Ovary (tissue), 9 donors: Measurements from ENCODE around the gene CEP164. TPM values are rescaled to one million over a fixed set of nuclear protein-coding genes. Genes with fewer than 3 reads are reported as not detected.
"Not testable (repeated sequence)": the region's sequence is repeated elsewhere in the genome, so short reads cannot be mapped to it uniquely, and the experiment has no call there.

Source experiments
- DNase-seq, 5 donors: peaks; one replicate each; pipeline ENCODE4 v3.0.0-alpha.2; 2019 to 2020
- H3K27ac ChIP-seq, 2 donors: fragments of 200-600 bp; one replicate each; pipeline versions ENCODE4 v1.5.1 to v1.8.0; 2019 to 2022
- H3K27me3 ChIP-seq: fragments of 200-600 bp; one replicate; pipeline ENCODE4 v1.8.0; 2022
- H3K36me3 ChIP-seq: fragments of 200-600 bp; sonication (generic); one replicate; pipeline ENCODE4 v1.5.1; 2019
- H3K4me1 ChIP-seq: one replicate; pipeline ENCODE4 v1.8.1; 2013; ENCODE audit warnings: mild to moderate bottlenecking, moderate library complexity; ENCODE audit not compliant: insufficient read depth
- H3K4me3 ChIP-seq: fragments of 200-600 bp; sonication (generic); one replicate; pipeline ENCODE4 v1.5.1; 2017
- H3K9me3 ChIP-seq, 2 donors: fragments of 200-600 bp in 1 of 2; sonication (generic) in 1 of 2; one replicate each; pipeline versions ENCODE4 v1.5.1 to v1.8.1; 2013 to 2019; ENCODE audit warnings: mild to moderate bottlenecking in 1 of 2, moderate library complexity in 1 of 2
- CTCF ChIP-seq, 3 donors: fragments of 450-650 bp in 2 of 3; fragments of 200-600 bp in 1 of 3; IDR thresholded peaks; one replicate each; pipeline versions ENCODE4 v1.5.1 to v1.8.0; 2016 to 2022; ENCODE audit warnings: antibody characterized with exemption in 3 of 3, mild to moderate bottlenecking in 1 of 3
- EP300 ChIP-seq: sonication (generic); formaldehyde crosslinking; IDR thresholded peaks from one replicate; pipeline ENCODE4 v1.6.1; 2017; ENCODE audit warnings: antibody characterized with exemption
- POLR2A ChIP-seq: fragments of 450-650 bp; IDR thresholded peaks from one replicate; pipeline ENCODE4 v1.6.1; 2017; ENCODE audit warnings: antibody characterized with exemption, mild to moderate bottlenecking, moderate library complexity
- WGBS, 3 donors: extraction: QIAGEN DNeasy Blood & Tissue Kit in 1 of 3; methylation state at CpG; one replicate each; pipeline versions ENCODE4 v1.1.5 to v1.1.7; 2013 to 2017; 5-methylcytosine and 5-hydroxymethylcytosine counted together
- intact Hi-C, 4 donors: fragments of 100-400 bp; cut with DNase I; formaldehyde crosslinking; loops; one replicate each; pipeline versions ENCODE4 v1.11.0 to v1.15.1; 2022 to 2023
- polyA plus RNA-seq, 2 donors: library from polyadenylated mRNA; stranded (reverse); fragments of 200-250 nt in 1 of 2; fragments of 350-450 nt in 1 of 2; fragmentation: Illumina TruSeq in 1 of 2; extraction: RNeasy Lipid Tissue Mini Kit (QIAGEN cat#74804) in 1 of 2; gene quantifications; one replicate each; pipeline ENCODE4 v1.2.3, GENCODE V29; 2013 to 2014
- total RNA-seq, 7 donors: library from RNA; depleted of rRNA in 2 of 7; stranded (reverse); fragments of >200 nt in 2 of 7; fragmentation: NEBNext Ultra II Directional in 3 of 7; extraction: Animal tissue kit (Norgen Biotek cat#: 25700) in 3 of 7; gene quantifications; one replicate each; pipeline versions ENCODE4 v1.1.0 to v1.2.4, GENCODE V29; 2016 to 2023
- donor health status: DM: no; HTN: no; CAD: no; lungs with moderate emphysema.
- donor health status: DM: no; HTN: no; CAD: no.
- donor health status: Bipolar disorder and iron deficiency.
- donor health status: DM: yes; HTN: yes; CAD: no.
- donor health status: DM: no; HTN: no; CAD: no.
- donor health status: DM: yes; HTN: yes; CAD: no.

Gene CEP164
- total and polyA plus RNA-seq, 9 donors: 18.6 to 50.4 (median 28.0) TPM

GRCh38 chr11:117392979-117393378 is 65.3 kb downstream of the CEP164 start:
- no peak overlapping the region for H3K27ac ChIP-seq
- no peaks in the 10 kb centered on the region for H3K36me3 ChIP-seq
- H3K27me3 ChIP-seq: no peaks in the 10 kb centered on the region
- TF ChIP-seq EP300 (no peak), POLR2A (no peak), CTCF (IDR thresholded peaks at IDR 0.05) (no peak)
- no peak for DNase-seq
- H3K4me3 ChIP-seq: no peak overlapping the region
- intact Hi-C loops: no loop called here
- H3K4me1 ChIP-seq: no peaks in the 10 kb centered on the region
- no peaks in the 10 kb centered on the region for H3K9me3 ChIP-seq
- WGBS, 3 donors: 87 to 92% (median 89%) methylated on average over 8 of the region's 8 CpGs

- TF ChIP-seq EP300: no peak
- TF ChIP-seq CTCF (IDR thresholded peaks at IDR 0.05): no peak
- TF ChIP-seq POLR2A: no peak
- H3K9me3 ChIP-seq: no peaks in the 10 kb centered on the region
- intact Hi-C loops: no loop called here
- H3K4me1 ChIP-seq: no peaks in the 10 kb centered on the region
- 93 to 96% (median 95%) methylated on average over 14 of the region's 14 CpGs for WGBS, 3 donors
- H3K36me3 ChIP-seq: no peaks in the 10 kb centered on the region
- no peaks in the 10 kb centered on the region for H3K27me3 ChIP-seq
- no peak overlapping the region for H3K4me3 ChIP-seq
- H3K27ac ChIP-seq: no peak overlapping the region
- no peak for DNase-seq
Measured at GRCh38 chr11:117394221-117394925, 66.7 kb downstream of the CEP164 start.

GRCh38 chr11:117395476-117395875 is 67.8 kb downstream of the CEP164 start:
- WGBS, 3 donors: 86 to 91% (median 86%) methylated on average over 4 of the region's 4 CpGs
- H3K36me3 ChIP-seq: no peaks in the 10 kb centered on the region
- intact Hi-C loops: no loop called here

GRCh38 chr11:117396970-117397369 is 69.3 kb downstream of the CEP164 start:
- Histone ChIP-seq H3K36me3 (no peaks in the 10 kb centered on the region), H3K27ac (no peak overlapping the region), H3K27me3 (no peaks in the 10 kb centered on the region), H3K9me3 (no peaks in the 10 kb centered on the region), H3K4me3 (no peak overlapping the region), H3K4me1 (no peaks in the 10 kb centered on the region)
- WGBS, 3 donors: 93 to 99% (median 96%) methylated on average over 8 of the region's 8 CpGs
- TF ChIP-seq POLR2A (no peak), EP300 (no peak), CTCF (IDR thresholded peaks at IDR 0.05) (no peak)
- intact Hi-C loops: no loop called here
- DNase-seq: no peak

More at GRCh38 chr11:117395476-117395875, 67.8 kb downstream of the CEP164 start:
- DNase-seq: no peak
- Histone ChIP-seq H3K27ac (no peak overlapping the region), H3K9me3 (no peaks in the 10 kb centered on the region), H3K4me3 (no peak overlapping the region), H3K27me3 (no peaks in the 10 kb centered on the region), H3K4me1 (no peaks in the 10 kb centered on the region)
- no peak for TF ChIP-seq POLR2A
- no peak for TF ChIP-seq CTCF (IDR thresholded peaks at IDR 0.05)
- TF ChIP-seq EP300: no peak

- H3K27ac ChIP-seq, H3K36me3 ChIP-seq, H3K4me1 ChIP-seq, H3K27me3 ChIP-seq, H3K9me3 ChIP-seq, H3K4me3 ChIP-seq, intact Hi-C loops, DNase-seq: not testable (repeated sequence)
- whole genome bisulfite sequencing, 3 donors: 100% methylated on average over 2 of the region's 2 CpGs
Measured at GRCh38 chr11:117398618-117399017, 71.0 kb downstream of the CEP164 start.

- H3K4me3 ChIP-seq, H3K36me3 ChIP-seq, H3K27me3 ChIP-seq, H3K9me3 ChIP-seq, intact Hi-C loops, H3K4me1 ChIP-seq, H3K27ac ChIP-seq, DNase-seq: not testable (repeated sequence)
- WGBS, 3 donors: 96 to 100% (median 98%) methylated on average over 2 of the region's 2 CpGs
Measured at GRCh38 chr11:117399100-117399840, 71.6 kb downstream of the CEP164 start.

- H3K36me3 ChIP-seq, H3K27ac ChIP-seq, intact Hi-C loops, H3K27me3 ChIP-seq, H3K9me3 ChIP-seq, H3K4me3 ChIP-seq, DNase-seq, H3K4me1 ChIP-seq: not testable (repeated sequence)
- 96 to 100% (median 99%) methylated on average over 2 of the region's 2 CpGs for WGBS, 3 donors
Measured at GRCh38 chr11:117405898-117406297, 78.2 kb downstream of the CEP164 start.
